Adrenal gland (tissue), 5 donors: ENCODE data around the gene NOLC1.

Source experiments
- CTCF ChIP-seq, 6 experiments: fragments of 450-650 bp in 4 of 6; fragments of 200-600 bp in 2 of 6; sonication (generic) in 1 of 6; IDR thresholded peaks; 1 replicate in 5 of 6; 2 replicates in 1 of 6; pipeline versions ENCODE4 v1.5.1 to v1.8.0; 2016 to 2021; ENCODE audit warnings: antibody characterized with exemption in 6 of 6, mild to moderate bottlenecking in 2 of 6, moderate library complexity in 1 of 6
- POLR2A ChIP-seq, 2 donors: fragments of 450-650 bp; IDR thresholded peaks; one replicate each; pipeline ENCODE4 v1.6.1; 2017; ENCODE audit warnings: antibody characterized with exemption in 2 of 2, mild to moderate bottlenecking in 2 of 2, moderate library complexity in 1 of 2
- donor health status: DM: no; HTN: no; CAD: no.

- TF ChIP-seq CTCF (IDR thresholded peaks at IDR 0.05) (no peak), POLR2A (IDR thresholded peaks at IDR 0.05) (no peak)
Measured at GRCh38 chr10:102139281-102140110, 12.7 kb upstream of the NOLC1 start.
